Common myeloid progenitor, CD34-positive (primary cell): ENCODE results near the gene TBL1XR1.
"Not testable (repeated sequence)": the region's sequence is repeated elsewhere in the genome, so short reads cannot be mapped to it uniquely, and the experiment has no call there.

Experiments
- CTCF ChIA-PET: fragments of 350-600 bp; sonication (Branson Sonifier 250); formaldehyde crosslinking; loops from one replicate; lab custom pipeline; 2021; ENCODE audit warnings: antibody characterized with exemption; lab: Charles Lee
- POLR2A ChIA-PET: fragments of 350-600 bp; sonication (Branson Sonifier 250); formaldehyde crosslinking; loops from one replicate; lab custom pipeline; 2021; ENCODE audit warnings: antibody characterized with exemption; lab: Charles Lee
- DNase-seq, 3 donors: peaks; one replicate each; pipeline versions ENCODE4 v3.0.0 to v3.0.0-alpha.2; 2013
- H3K27ac ChIP-seq, 2 experiments: 1 replicate in 1 of 2; 2 replicates in 1 of 2; pipeline ENCODE4 v1.7.0; 2013; ENCODE audit warnings: inconsistent platforms in 2 of 2, low read length in 2 of 2, mild to moderate bottlenecking in 2 of 2, low read depth in 1 of 2, moderate library complexity in 1 of 2; ENCODE audit not compliant: severe bottlenecking in 2 of 2, insufficient read depth in 1 of 2, poor library complexity in 1 of 2
- H3K27me3 ChIP-seq, 5 experiments: replicated peaks in 2 of 5; 1 replicate in 3 of 5; 2 replicates in 2 of 5; pipeline versions ENCODE4 v1.6.1 to v1.7.0; 2013; ENCODE audit warnings: low read length in 4 of 5, mild to moderate bottlenecking in 2 of 5, moderate library complexity in 2 of 5, inconsistent platforms in 1 of 5; ENCODE audit not compliant: insufficient read depth in 5 of 5, control insufficient read depth in 4 of 5
- H3K36me3 ChIP-seq, 4 experiments: 1 replicate in 2 of 4; 2 replicates in 2 of 4; pipeline versions ENCODE4 v1.6.1 to v1.7.0; 2013; ENCODE audit warnings: low read length in 3 of 4, control low read depth in 1 of 4, mild to moderate bottlenecking in 1 of 4; ENCODE audit not compliant: control insufficient read depth in 4 of 4, insufficient read depth in 4 of 4
- H3K4me1 ChIP-seq, 4 experiments: 1 replicate in 3 of 4; 2 replicates in 1 of 4; pipeline versions ENCODE4 v1.6.1 to v1.7.1; 2013; ENCODE audit warnings: low read length in 3 of 4, mild to moderate bottlenecking in 3 of 4, control low read depth in 1 of 4, inconsistent platforms in 1 of 4, moderate library complexity in 1 of 4; ENCODE audit not compliant: control insufficient read depth in 4 of 4, insufficient read depth in 4 of 4; ENCODE audit errors: control extremely low read depth in 1 of 4
- H3K4me3 ChIP-seq, 7 experiments: 1 replicate in 4 of 7; 2 replicates in 3 of 7; pipeline versions ENCODE4 v1.5.1 to v1.7.0; 2013; ENCODE audit warnings: mild to moderate bottlenecking in 7 of 7, low read length in 6 of 7, moderate library complexity in 6 of 7, inconsistent platforms in 2 of 7, low read depth in 2 of 7, control low read depth in 1 of 7; ENCODE audit not compliant: insufficient read depth in 4 of 7, control insufficient read depth in 1 of 7; ENCODE audit errors: extremely low read depth in 1 of 7
- H3K9me3 ChIP-seq, 5 experiments: 1 replicate in 4 of 5; 2 replicates in 1 of 5; pipeline versions ENCODE4 v1.6.1 to v1.7.1; 2013; ENCODE audit warnings: low read length in 4 of 5, mild to moderate bottlenecking in 2 of 5, inconsistent platforms in 1 of 5, low read depth in 1 of 5, moderate library complexity in 1 of 5; ENCODE audit not compliant: control insufficient read depth in 4 of 5, insufficient read depth in 2 of 5; ENCODE audit errors: control extremely low read depth in 1 of 5
- WGBS: methylation state at CpG from one replicate; pipeline ENCODE4 v1.1.5; 2013; ENCODE audit not compliant: insufficient coverage; 5-methylcytosine and 5-hydroxymethylcytosine counted together

Gene TBL1XR1

GRCh38 chr3:177193688-177194268, 3.5 kb downstream of the TBL1XR1 start:
- no peaks in the 10 kb centered on the region for H3K27me3 ChIP-seq
- H3K36me3 ChIP-seq = peaks cover 0 to 4% (median 0%) of the 10 kb centered on the region in 4 experiments
- peak overlapping the region in 6 of 7 experiments; percentile 22 to 97 (median 94) for H3K4me3 ChIP-seq
- WGBS = 100% methylated on average over 3 of the region's 9 CpGs
- no peak for DNase-seq
- H3K4me1 ChIP-seq = peaks cover 26 to 55% (median 41%) of the 10 kb centered on the region in 4 experiments
- ChIA-PET CTCF (interaction anchor here (1.1 to 1.6 kb wide), 5 partner anchors 34 to 166 kb away, joined by 3 to 5 read pairs (median 3); no protein-coding TSS in a partner anchor), POLR2A (interaction anchor here (0.9 to 3.9 kb wide), 3 partner anchors 16 to 47 kb away, joined by 3 to 26 read pairs (median 3); no protein-coding TSS in a partner anchor)
- no peaks in the 10 kb centered on the region for H3K9me3 ChIP-seq
- H3K27ac ChIP-seq = peak overlapping the region in 1 of 2 experiments; percentile 95

GRCh38 chr3:177193275-177193674, 4.0 kb downstream of the TBL1XR1 start:
- H3K4me1 ChIP-seq = peaks cover 24 to 50% (median 36%) of the 10 kb centered on the region in 4 experiments
- H3K36me3 ChIP-seq, H3K27ac ChIP-seq, H3K9me3 ChIP-seq, DNase-seq, H3K27me3 ChIP-seq: not testable (repeated sequence)
- ChIA-PET POLR2A (interaction anchor here (0.9 kb wide), 1 partner anchor 30 kb away, joined by 3 read pairs; no protein-coding TSS in a partner anchor), CTCF (interaction anchor here (0.7 to 1.6 kb wide), 3 partner anchors 43 to 142 kb away, joined by 3 to 5 read pairs (median 3); no protein-coding TSS in a partner anchor)
- WGBS = 96% methylated on average over 4 of the region's 12 CpGs
- H3K4me3 ChIP-seq = peak overlapping the region in 1 of 7 experiments; percentile 97

DNA sequence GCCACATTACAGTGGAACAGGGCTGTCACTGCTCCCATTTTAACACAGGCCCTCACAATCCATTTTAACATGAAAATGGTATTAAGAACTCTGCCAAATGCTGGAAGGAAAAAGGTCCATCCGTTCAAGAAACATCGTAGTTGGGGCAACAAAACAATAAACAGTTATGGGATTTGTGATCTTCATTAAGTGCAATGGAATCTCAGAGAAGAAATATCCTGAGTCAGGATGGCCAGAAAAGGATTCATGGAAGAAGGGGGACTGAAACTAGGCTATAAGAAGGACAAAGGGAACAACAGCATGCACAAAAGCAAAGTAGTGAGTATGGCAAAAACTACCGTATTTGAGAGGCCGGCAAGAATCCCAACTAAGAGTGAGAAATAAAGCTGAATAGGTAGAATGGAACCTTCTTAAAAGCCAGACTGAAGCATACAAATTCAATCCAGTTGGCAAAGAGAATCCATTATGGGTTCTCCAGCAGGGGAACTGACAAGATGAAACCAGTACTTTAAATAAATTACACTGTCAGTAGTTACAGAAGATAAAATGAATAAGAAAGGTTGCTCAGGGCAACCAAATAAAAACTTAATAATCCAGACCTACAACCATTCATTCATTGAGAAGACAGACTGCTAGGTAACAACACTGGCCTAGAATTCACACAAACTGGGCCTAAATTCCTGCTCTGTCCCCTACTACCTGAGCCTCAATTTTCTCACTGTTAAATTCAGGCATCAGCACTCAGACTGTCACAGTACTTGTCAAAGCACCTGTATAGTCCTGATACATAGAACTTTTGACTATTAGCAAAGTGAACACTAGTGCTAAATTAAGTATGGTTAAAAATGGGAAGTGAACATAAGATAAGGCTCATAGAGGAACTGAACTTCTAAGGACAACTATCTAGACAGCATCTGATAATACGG, 6.3 kb downstream of the TBL1XR1 start:
- ChIA-PET POLR2A (no interaction called here), CTCF (no interaction called here)
- 70% methylated on average over 5 of the region's 5 CpGs for WGBS

GRCh38 chr3:177190184-177190583, 7.1 kb downstream of the TBL1XR1 start:
- POLR2A ChIA-PET, H3K27ac ChIP-seq, H3K4me3 ChIP-seq, H3K9me3 ChIP-seq, H3K36me3 ChIP-seq, DNase-seq, H3K27me3 ChIP-seq: not testable (repeated sequence)
- H3K4me1 ChIP-seq = peaks cover 16 to 48% (median 33%) of the 10 kb centered on the region in 4 experiments
- WGBS = 98% methylated on average over 5 of the region's 5 CpGs
- CTCF ChIA-PET = interaction anchor here (0.7 kb wide), 1 partner anchor 43 kb away, joined by 3 read pairs; no protein-coding TSS in a partner anchor

More for the DNA sequence above, 6.3 kb downstream of the TBL1XR1 start:
- Histone ChIP-seq H3K36me3 (peaks cover 0 to 4% (median 0%) of the 10 kb centered on the region in 4 experiments), H3K27ac (peak overlapping the region in 1 of 2 experiments; percentile 50), H3K9me3 (no peaks in the 10 kb centered on the region), H3K27me3 (no peaks in the 10 kb centered on the region), H3K4me1 (peaks cover 20 to 46% (median 32%) of the 10 kb centered on the region in 4 experiments), H3K4me3 (peak overlapping the region in 2 of 7 experiments; percentile 8 to 23)
- DNase-seq = peak in 2 of 3 donors; percentile 56 to 64

- H3K36me3 ChIP-seq, H3K27ac ChIP-seq, H3K9me3 ChIP-seq, H3K4me3 ChIP-seq, DNase-seq, H3K27me3 ChIP-seq: not testable (repeated sequence)
- CTCF ChIA-PET = interaction anchor here (1.2 kb wide), 2 partner anchors 14 to 168 kb away, joined by 3 to 4 read pairs; no protein-coding TSS in a partner anchor
- H3K4me1 ChIP-seq = peaks cover 2 to 34% (median 16%) of the 10 kb centered on the region in 4 experiments
- 100% methylated on average over 3 of the region's 4 CpGs for WGBS
- POLR2A ChIA-PET = interaction anchor here (0.6 kb wide), 1 partner anchor 523 kb away, joined by 5 read pairs; no protein-coding TSS in a partner anchor
Observed at GRCh38 chr3:177188325-177188724, 9.0 kb downstream of the TBL1XR1 start.

GRCh38 chr3:177186306-177186705, 11.0 kb downstream of the TBL1XR1 start:
- Histone ChIP-seq H3K36me3 (peaks cover 0 to 3% (median 0%) of the 10 kb centered on the region in 4 experiments), H3K27ac (no peak overlapping the region), H3K9me3 (no peaks in the 10 kb centered on the region), H3K27me3 (no peaks in the 10 kb centered on the region), H3K4me1 (peaks cover 2 to 18% (median 11%) of the 10 kb centered on the region in 4 experiments), H3K4me3 (no peak overlapping the region)
- DNase-seq = no peak
- ChIA-PET CTCF (no interaction called here), POLR2A (no interaction called here)
- WGBS = no CpG with 5 or more reads among the region's 1 CpG
